ENCODE data around the gene MRPL22. TPM values are rescaled to one million over a fixed set of nuclear protein-coding genes. Genes with fewer than 3 reads are reported as not detected.

The MRPL22 gene
- total RNA-seq, 1 donor from 2014 or later = 49.1 TPM

DNA sequence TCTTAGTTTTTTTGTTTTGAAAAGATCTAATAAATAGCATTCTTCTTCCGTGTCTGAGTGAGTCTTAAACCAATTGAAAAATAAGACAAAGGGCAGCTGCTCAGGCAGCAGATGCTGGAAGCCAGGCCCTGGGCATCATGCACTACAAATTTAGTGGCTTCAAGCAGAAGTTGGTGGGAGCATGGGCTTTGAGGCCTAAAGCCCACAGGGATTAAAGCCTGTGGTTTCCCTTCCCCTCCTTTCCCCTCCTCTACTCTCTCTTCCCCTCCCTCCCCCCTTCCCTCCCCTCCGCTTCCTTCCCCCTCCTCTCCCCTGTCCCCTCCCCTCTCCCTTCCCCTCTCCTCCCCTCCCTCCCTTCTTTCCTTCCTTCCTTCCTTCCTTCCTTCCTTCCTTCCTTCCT, 52.6 kb downstream of the MRPL22 start:
- Mint-ChIP-seq H3K36me3 (no peaks in the 10 kb centered on the region), H3K4me3 (no peak overlapping the region), H3K27me3 (ENCODE audit: insufficient read depth, low read depth) (no peaks in the 10 kb centered on the region)

DNA sequence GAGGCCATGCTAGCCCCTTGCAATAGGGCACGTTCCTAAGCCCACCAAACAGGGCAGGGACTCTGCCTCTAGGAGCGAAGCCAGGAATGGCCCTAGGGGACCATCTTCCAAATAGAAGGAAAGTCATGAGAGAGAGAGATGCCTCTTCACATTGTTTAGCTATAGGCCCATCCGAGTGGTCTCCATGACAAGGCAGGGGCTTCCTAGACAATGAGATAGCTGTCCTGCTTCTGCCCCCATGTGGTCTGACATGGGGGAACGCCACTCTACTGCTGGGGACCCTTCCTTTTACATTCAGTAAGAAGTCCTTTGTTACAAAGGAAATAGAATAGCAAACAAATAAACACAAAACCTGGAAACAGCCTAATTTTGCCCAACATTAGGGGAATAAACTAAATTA, 54.8 kb downstream of the MRPL22 start:
- DNase-seq (ENCODE audit: low spot score) = peak; percentile 58
- no peaks in the 10 kb centered on the region for H3K27me3 Mint-ChIP-seq (ENCODE audit: insufficient read depth, low read depth)
- H3K4me1 Mint-ChIP-seq = no peaks in the 10 kb centered on the region

More for the DNA sequence above, 52.6 kb downstream of the MRPL22 start:
- no peak for TF ChIP-seq EZH2 (IDR thresholded peaks at IDR 0.05)
- TF ChIP-seq, protein P1, sequence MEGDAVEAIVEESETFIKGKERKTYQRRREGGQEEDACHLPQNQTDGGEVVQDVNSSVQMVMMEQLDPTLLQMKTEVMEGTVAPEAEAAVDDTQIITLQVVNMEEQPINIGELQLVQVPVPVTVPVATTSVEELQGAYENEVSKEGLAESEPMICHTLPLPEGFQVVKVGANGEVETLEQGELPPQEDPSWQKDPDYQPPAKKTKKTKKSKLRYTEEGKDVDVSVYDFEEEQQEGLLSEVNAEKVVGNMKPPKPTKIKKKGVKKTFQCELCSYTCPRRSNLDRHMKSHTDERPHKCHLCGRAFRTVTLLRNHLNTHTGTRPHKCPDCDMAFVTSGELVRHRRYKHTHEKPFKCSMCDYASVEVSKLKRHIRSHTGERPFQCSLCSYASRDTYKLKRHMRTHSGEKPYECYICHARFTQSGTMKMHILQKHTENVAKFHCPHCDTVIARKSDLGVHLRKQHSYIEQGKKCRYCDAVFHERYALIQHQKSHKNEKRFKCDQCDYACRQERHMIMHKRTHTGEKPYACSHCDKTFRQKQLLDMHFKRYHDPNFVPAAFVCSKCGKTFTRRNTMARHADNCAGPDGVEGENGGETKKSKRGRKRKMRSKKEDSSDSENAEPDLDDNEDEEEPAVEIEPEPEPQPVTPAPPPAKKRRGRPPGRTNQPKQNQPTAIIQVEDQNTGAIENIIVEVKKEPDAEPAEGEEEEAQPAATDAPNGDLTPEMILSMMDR (IDR thresholded peaks at IDR 0.05) = no peak
- TF ChIP-seq EZH2phosphoT487 (IDR thresholded peaks at IDR 0.05) = no peak
- no peak overlapping the region for H3K4me2 ChIP-seq
- H3K4me3 ChIP-seq = no peak overlapping the region
- H2AFZ ChIP-seq (replicated peaks) = peak overlapping the region; percentile 26
- H3K4me1 ChIP-seq = no peaks in the 10 kb centered on the region
- no peak overlapping the region for H3K9ac ChIP-seq
- Mint-ChIP-seq H3K9me3 (no peaks in the 10 kb centered on the region), H3K27ac (no peak overlapping the region), H3K4me1 (no peaks in the 10 kb centered on the region)
- H3K27ac ChIP-seq = no peak overlapping the region
- no peaks in the 10 kb centered on the region for H3F3A ChIP-seq (ENCODE audit: low read depth)
- no peaks in the 10 kb centered on the region for H4K20me1 ChIP-seq (ENCODE audit: low read depth)
- no peaks in the 10 kb centered on the region for H3K9me3 ChIP-seq (ENCODE audit: low read depth)
- no peak for DNase-seq (ENCODE audit: low spot score)
- H3K36me3 ChIP-seq = no peaks in the 10 kb centered on the region
- no peaks in the 10 kb centered on the region for H3K79me2 ChIP-seq (ENCODE audit: low read depth)
- no peaks in the 10 kb centered on the region for H3K27me3 ChIP-seq

DNA sequence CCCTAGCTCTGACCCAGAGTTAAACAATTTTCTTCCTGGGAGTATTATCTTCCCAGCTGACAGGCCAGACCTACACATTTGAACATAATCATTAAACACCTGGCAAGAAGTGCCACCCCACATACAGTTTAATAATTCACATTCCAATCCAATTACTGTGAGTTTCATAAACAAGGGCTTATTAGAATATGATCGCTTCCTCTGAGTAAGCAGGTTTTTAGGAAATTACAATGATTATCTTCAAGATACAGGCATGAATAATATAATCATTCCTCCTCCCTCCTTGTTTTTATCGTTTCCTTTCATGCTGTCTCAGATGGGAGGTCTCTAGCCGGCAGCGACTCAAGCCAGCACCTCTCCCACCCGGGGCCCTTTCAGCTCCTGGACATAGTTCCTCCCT, 56.9 kb downstream of the MRPL22 start:
- Histone ChIP-seq H3K27me3 (no peaks in the 10 kb centered on the region), H2AFZ (replicated peaks) (peak overlapping the region; percentile 17), H3K4me2 (no peak overlapping the region), H3K27ac (no peak overlapping the region), H4K20me1 (ENCODE audit: low read depth) (no peaks in the 10 kb centered on the region), H3K9ac (no peak overlapping the region), H3K79me2 (ENCODE audit: low read depth) (no peaks in the 10 kb centered on the region), H3F3A (ENCODE audit: low read depth) (no peaks in the 10 kb centered on the region), H3K4me3 (no peak overlapping the region), H3K4me1 (no peaks in the 10 kb centered on the region), H3K36me3 (no peaks in the 10 kb centered on the region), H3K9me3 (ENCODE audit: low read depth) (no peaks in the 10 kb centered on the region)
- H3K36me3 Mint-ChIP-seq = no peaks in the 10 kb centered on the region
- TF ChIP-seq EZH2phosphoT487 (IDR thresholded peaks at IDR 0.05) (no peak), EZH2 (IDR thresholded peaks at IDR 0.05) (no peak)
- TF ChIP-seq, protein P1 (IDR thresholded peaks at IDR 0.05) = no peak
- no peak overlapping the region for H3K4me3 Mint-ChIP-seq
- no peak for DNase-seq (ENCODE audit: low spot score)
- no peaks in the 10 kb centered on the region for H3K9me3 Mint-ChIP-seq
- H3K4me1 Mint-ChIP-seq = no peaks in the 10 kb centered on the region
- no peak overlapping the region for H3K27ac Mint-ChIP-seq
- no peaks in the 10 kb centered on the region for H3K27me3 Mint-ChIP-seq (ENCODE audit: insufficient read depth, low read depth)

More for the DNA sequence above, 54.8 kb downstream of the MRPL22 start:
- Mint-ChIP-seq H3K27ac (no peak overlapping the region), H3K9me3 (no peaks in the 10 kb centered on the region), H3K4me3 (no peak overlapping the region), H3K36me3 (no peaks in the 10 kb centered on the region)
- Histone ChIP-seq H3K4me2 (no peak overlapping the region), H3K9me3 (ENCODE audit: low read depth) (no peaks in the 10 kb centered on the region), H4K20me1 (ENCODE audit: low read depth) (no peaks in the 10 kb centered on the region), H3F3A (ENCODE audit: low read depth) (no peaks in the 10 kb centered on the region), H3K4me1 (no peaks in the 10 kb centered on the region), H3K9ac (no peak overlapping the region), H2AFZ (replicated peaks) (peak overlapping the region; percentile 88), H3K4me3 (no peak overlapping the region), H3K79me2 (ENCODE audit: low read depth) (no peaks in the 10 kb centered on the region), H3K36me3 (no peaks in the 10 kb centered on the region), H3K27me3 (no peaks in the 10 kb centered on the region), H3K27ac (no peak overlapping the region)
- TF ChIP-seq, protein P1 (IDR thresholded peaks at IDR 0.05) = peak; percentile 61
- no peak for TF ChIP-seq EZH2 (IDR thresholded peaks at IDR 0.05)

Measured in neural progenitor cell (in vitro differentiated cells).